ENCODE data around the gene TTI1.

TTI1 gene

GRCh38 chr20:37941332-37941731, 91.9 kb downstream of the TTI1 start:
- TF ChIP-seq SNAI2 (CRISPR knock-in tag; IDR thresholded peaks at IDR 0.05) = no peak
- no peak for TF ChIP-seq ZC3H10 (CRISPR knock-in tag; IDR thresholded peaks at IDR 0.05)
- TF ChIP-seq ZFP30 (CRISPR knock-in tag; IDR thresholded peaks at IDR 0.05) = no peak
- TF ChIP-seq GLIS3 (CRISPR knock-in tag; IDR thresholded peaks at IDR 0.05) = no peak
- TF ChIP-seq ESRRG (CRISPR knock-in tag; IDR thresholded peaks at IDR 0.05) = no peak
- no peak for TF ChIP-seq ZNF70 (CRISPR knock-in tag; IDR thresholded peaks at IDR 0.05)
- TF ChIP-seq CSDC2 (CRISPR knock-in tag; IDR thresholded peaks at IDR 0.05) = no peak
- no peak for TF ChIP-seq ZNF8 (CRISPR knock-in tag; IDR thresholded peaks at IDR 0.05)
- peak; percentile 31; the same call in 1 of the 3 replicates for ATAC-seq

GRCh38 chr20:37940858-37941257, 92.4 kb downstream of the TTI1 start:
- no peak for ATAC-seq
- TF ChIP-seq PPARA (CRISPR knock-in tag; IDR thresholded peaks at IDR 0.05; ENCODE audit: borderline replicate concordance) = no peak
- TF ChIP-seq ZC3H10 (CRISPR knock-in tag; IDR thresholded peaks at IDR 0.05) = no peak
- TF ChIP-seq PATZ1 (CRISPR knock-in tag; IDR thresholded peaks at IDR 0.05; ENCODE audit: borderline replicate concordance) = no peak
- TF ChIP-seq BACH2 (CRISPR knock-in tag; IDR thresholded peaks at IDR 0.05; ENCODE audit: borderline replicate concordance) = no peak

GRCh38 chr20:37939701-37940560, 93.3 kb downstream of the TTI1 start:
- no peak for TF ChIP-seq ZNF8 (CRISPR knock-in tag; IDR thresholded peaks at IDR 0.05)
- TF ChIP-seq POU6F1 (CRISPR knock-in tag; IDR thresholded peaks at IDR 0.05; ENCODE audit: borderline replicate concordance, low read depth) = no peak
- no peak for TF ChIP-seq ZNF565 (CRISPR knock-in tag; conservative IDR thresholded peaks at IDR 0.05; ENCODE audit: low read depth)
- no peak for TF ChIP-seq RARB (CRISPR knock-in tag; IDR thresholded peaks at IDR 0.05)
- no peak for ATAC-seq

- no peak for ATAC-seq
- TF ChIP-seq ZFP30 (CRISPR knock-in tag; IDR thresholded peaks at IDR 0.05) = no peak
- no peak for TF ChIP-seq RARB (CRISPR knock-in tag; IDR thresholded peaks at IDR 0.05)
- TF ChIP-seq ISL1 (CRISPR knock-in tag; IDR thresholded peaks at IDR 0.05) = no peak
Measured at GRCh38 chr20:37938954-37939353, 94.3 kb downstream of the TTI1 start.

- ATAC-seq = no peak
Measured at GRCh38 chr20:37938181-37938750, 95.0 kb downstream of the TTI1 start.

More at GRCh38 chr20:37938181-37938750, 95.0 kb downstream of the TTI1 start:
- TF ChIP-seq ZNF8 (CRISPR knock-in tag; IDR thresholded peaks at IDR 0.05) (no peak), ESRRG (CRISPR knock-in tag; IDR thresholded peaks at IDR 0.05) (no peak), RARB (CRISPR knock-in tag; IDR thresholded peaks at IDR 0.05) (no peak), PPARA (CRISPR knock-in tag; IDR thresholded peaks at IDR 0.05; ENCODE audit: borderline replicate concordance) (no peak), CREB5 (CRISPR knock-in tag; IDR thresholded peaks at IDR 0.05; ENCODE audit: low read depth) (no peak), ISL1 (CRISPR knock-in tag; IDR thresholded peaks at IDR 0.05) (no peak), ZNF70 (CRISPR knock-in tag; IDR thresholded peaks at IDR 0.05) (no peak), OSR1 (CRISPR knock-in tag; IDR thresholded peaks at IDR 0.05) (no peak), POU6F1 (CRISPR knock-in tag; IDR thresholded peaks at IDR 0.05; ENCODE audit: borderline replicate concordance, low read depth) (no peak)
